WTC11 (cell line): Measurements from ENCODE around the gene OR2V2.

ENCODE experiments used
- CREB1 ChIP-seq: sonication (generic); formaldehyde crosslinking; IDR thresholded peaks from 2 replicates; pipeline ENCODE4 v1.8.0; 2023; ENCODE audit warnings: mild to moderate bottlenecking, missing genetic modification reagents
- CTCF ChIP-seq: fragments of 200-600 bp; IDR thresholded peaks from 2 replicates; pipeline ENCODE4 v1.8.0; 2022; ENCODE audit warnings: antibody characterized with exemption
- ETV6 ChIP-seq: sonication (generic); formaldehyde crosslinking; IDR thresholded peaks from 2 replicates; pipeline ENCODE4 v1.8.1; 2022; ENCODE audit warnings: mild to moderate bottlenecking, missing genetic modification reagents
- FOXJ3 ChIP-seq: sonication (generic); formaldehyde crosslinking; IDR thresholded peaks from 2 replicates; pipeline ENCODE4 v1.9.0; 2021; ENCODE audit warnings: missing genetic modification reagents, mild to moderate bottlenecking, borderline replicate concordance
- NFYB ChIP-seq: sonication (generic); formaldehyde crosslinking; conservative IDR thresholded peaks from 2 replicates; pipeline ENCODE4 v1.8.0; 2022; ENCODE audit warnings: low read depth, missing genetic modification reagents
- NR1H2 ChIP-seq: sonication (generic); formaldehyde crosslinking; IDR thresholded peaks from 2 replicates; pipeline ENCODE4 v1.9.0; 2021; ENCODE audit warnings: mild to moderate bottlenecking, moderate library complexity, missing genetic modification reagents
- PREB ChIP-seq: sonication (generic); formaldehyde crosslinking; IDR thresholded peaks from 2 replicates; pipeline ENCODE4 v1.8.1; 2022; ENCODE audit warnings: mild to moderate bottlenecking, missing genetic modification reagents, moderate library complexity, borderline replicate concordance
- PRRX2 ChIP-seq: fragments of 250-450 bp; sonication (Bioruptor Pico); IDR thresholded peaks from 2 replicates; pipeline ENCODE4 v1.8.0; 2021; ENCODE audit warnings: mild to moderate bottlenecking
- SP1 ChIP-seq: sonication (generic); formaldehyde crosslinking; conservative IDR thresholded peaks from 2 replicates; pipeline ENCODE4 v1.8.1; 2022; ENCODE audit warnings: missing genetic modification reagents
- TEAD1 ChIP-seq: sonication (generic); formaldehyde crosslinking; IDR thresholded peaks from 2 replicates; pipeline ENCODE4 v1.8.0; 2022; ENCODE audit warnings: mild to moderate bottlenecking, missing genetic modification reagents
- ZNF121 ChIP-seq: sonication (generic); formaldehyde crosslinking; IDR thresholded peaks from 2 replicates; pipeline ENCODE4 v1.8.0; 2023; ENCODE audit warnings: missing genetic modification reagents
- TF ChIP-seq, protein P1 (sequence below): sonication (generic); formaldehyde crosslinking; conservative IDR thresholded peaks from 2 replicates; pipeline ENCODE4 v1.8.1; 2022; ENCODE audit warnings: mild to moderate bottlenecking, missing genetic modification reagents
- TF ChIP-seq, protein P2 (sequence below): fragments of 250-450 bp; sonication (Bioruptor Pico); IDR thresholded peaks from 2 replicates; pipeline ENCODE4 v1.9.0; 2021; ENCODE audit warnings: mild to moderate bottlenecking

GRCh38 chr5:181100121-181100875, 47.1 kb upstream of the OR2V2 start:
- TF ChIP-seq, protein P1, sequence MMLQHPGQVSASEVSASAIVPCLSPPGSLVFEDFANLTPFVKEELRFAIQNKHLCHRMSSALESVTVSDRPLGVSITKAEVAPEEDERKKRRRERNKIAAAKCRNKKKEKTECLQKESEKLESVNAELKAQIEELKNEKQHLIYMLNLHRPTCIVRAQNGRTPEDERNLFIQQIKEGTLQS (CRISPR knock-in tag), result no peak
- TF ChIP-seq SP1 (CRISPR knock-in tag) (no peak), NR1H2 (CRISPR knock-in tag) (no peak), ETV6 (CRISPR knock-in tag) (no peak), CTCF (no peak), PRRX2 (CRISPR knock-in tag) (no peak), CREB1 (CRISPR knock-in tag) (no peak), ZNF121 (no peak), FOXJ3 (CRISPR knock-in tag) (no peak), NFYB (CRISPR knock-in tag) (no peak), PREB (no peak), TEAD1 (CRISPR knock-in tag) (no peak)
- TF ChIP-seq, protein P2, sequence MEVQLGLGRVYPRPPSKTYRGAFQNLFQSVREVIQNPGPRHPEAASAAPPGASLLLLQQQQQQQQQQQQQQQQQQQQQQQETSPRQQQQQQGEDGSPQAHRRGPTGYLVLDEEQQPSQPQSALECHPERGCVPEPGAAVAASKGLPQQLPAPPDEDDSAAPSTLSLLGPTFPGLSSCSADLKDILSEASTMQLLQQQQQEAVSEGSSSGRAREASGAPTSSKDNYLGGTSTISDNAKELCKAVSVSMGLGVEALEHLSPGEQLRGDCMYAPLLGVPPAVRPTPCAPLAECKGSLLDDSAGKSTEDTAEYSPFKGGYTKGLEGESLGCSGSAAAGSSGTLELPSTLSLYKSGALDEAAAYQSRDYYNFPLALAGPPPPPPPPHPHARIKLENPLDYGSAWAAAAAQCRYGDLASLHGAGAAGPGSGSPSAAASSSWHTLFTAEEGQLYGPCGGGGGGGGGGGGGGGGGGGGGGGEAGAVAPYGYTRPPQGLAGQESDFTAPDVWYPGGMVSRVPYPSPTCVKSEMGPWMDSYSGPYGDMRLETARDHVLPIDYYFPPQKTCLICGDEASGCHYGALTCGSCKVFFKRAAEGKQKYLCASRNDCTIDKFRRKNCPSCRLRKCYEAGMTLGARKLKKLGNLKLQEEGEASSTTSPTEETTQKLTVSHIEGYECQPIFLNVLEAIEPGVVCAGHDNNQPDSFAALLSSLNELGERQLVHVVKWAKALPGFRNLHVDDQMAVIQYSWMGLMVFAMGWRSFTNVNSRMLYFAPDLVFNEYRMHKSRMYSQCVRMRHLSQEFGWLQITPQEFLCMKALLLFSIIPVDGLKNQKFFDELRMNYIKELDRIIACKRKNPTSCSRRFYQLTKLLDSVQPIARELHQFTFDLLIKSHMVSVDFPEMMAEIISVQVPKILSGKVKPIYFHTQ (CRISPR knock-in tag), result no peak
